ENCODE measurements around the gene GRID1.

The GRID1 gene

GRCh38 chr10:86373251-86373650 is 6.7 kb upstream of the GRID1 start:
- H3K4me3 Mint-ChIP-seq = no peak overlapping the region
- peaks cover 84% of the 10 kb centered on the region for H3K27me3 Mint-ChIP-seq (ENCODE audit: low read depth, poor library complexity)
- peaks cover 4% of the 10 kb centered on the region for H3K4me1 Mint-ChIP-seq
- no peaks in the 10 kb centered on the region for H3K9me3 Mint-ChIP-seq
- no peak overlapping the region for H3K27ac Mint-ChIP-seq
- no peak for TF ChIP-seq CTCF (IDR thresholded peaks at IDR 0.05)
- DNase-seq = no peak
- no peaks in the 10 kb centered on the region for H3K36me3 Mint-ChIP-seq (ENCODE audit: low read depth)

- no peaks in the 10 kb centered on the region for H3K36me3 Mint-ChIP-seq (ENCODE audit: low read depth)
- no peak overlapping the region for H3K27ac Mint-ChIP-seq
- no peak for TF ChIP-seq CTCF (IDR thresholded peaks at IDR 0.05)
- DNase-seq = no peak
- H3K27me3 Mint-ChIP-seq (ENCODE audit: low read depth, poor library complexity) = peaks cover 84% of the 10 kb centered on the region
- H3K4me1 Mint-ChIP-seq = no peaks in the 10 kb centered on the region
- H3K4me3 Mint-ChIP-seq = no peak overlapping the region
- no peaks in the 10 kb centered on the region for H3K9me3 Mint-ChIP-seq
Observed at GRCh38 chr10:86372784-86373239, 6.2 kb upstream of the GRID1 start.

GRCh38 chr10:86372119-86372783 is 5.7 kb upstream of the GRID1 start:
- Mint-ChIP-seq H3K36me3 (ENCODE audit: low read depth) (no peaks in the 10 kb centered on the region), H3K4me1 (no peaks in the 10 kb centered on the region), H3K27me3 (ENCODE audit: low read depth, poor library complexity) (peaks cover 88% of the 10 kb centered on the region), H3K27ac (no peak overlapping the region), H3K9me3 (no peaks in the 10 kb centered on the region), H3K4me3 (no peak overlapping the region)
- TF ChIP-seq CTCF (IDR thresholded peaks at IDR 0.05) = no peak
- no peak for DNase-seq

GRCh38 chr10:86371691-86372090 is 5.1 kb upstream of the GRID1 start:
- H3K4me1 Mint-ChIP-seq = no peaks in the 10 kb centered on the region
- no peak for TF ChIP-seq CTCF (IDR thresholded peaks at IDR 0.05)
- DNase-seq = no peak
- H3K27ac Mint-ChIP-seq = no peak overlapping the region
- no peaks in the 10 kb centered on the region for H3K9me3 Mint-ChIP-seq
- H3K36me3 Mint-ChIP-seq (ENCODE audit: low read depth) = no peaks in the 10 kb centered on the region
- H3K4me3 Mint-ChIP-seq = no peak overlapping the region
- H3K27me3 Mint-ChIP-seq (ENCODE audit: low read depth, poor library complexity) = peaks cover 86% of the 10 kb centered on the region

GRCh38 chr10:86371116-86371515 is 4.5 kb upstream of the GRID1 start:
- Mint-ChIP-seq H3K27me3 (ENCODE audit: low read depth, poor library complexity) (peaks cover 81% of the 10 kb centered on the region), H3K36me3 (ENCODE audit: low read depth) (no peaks in the 10 kb centered on the region), H3K4me1 (no peaks in the 10 kb centered on the region), H3K4me3 (no peak overlapping the region), H3K27ac (no peak overlapping the region), H3K9me3 (no peaks in the 10 kb centered on the region)
- DNase-seq = no peak
- no peak for TF ChIP-seq CTCF (IDR thresholded peaks at IDR 0.05)

- H3K36me3 Mint-ChIP-seq (ENCODE audit: low read depth) = no peaks in the 10 kb centered on the region
- peaks cover 81% of the 10 kb centered on the region for H3K27me3 Mint-ChIP-seq (ENCODE audit: low read depth, poor library complexity)
- H3K27ac Mint-ChIP-seq = no peak overlapping the region
- H3K4me1 Mint-ChIP-seq = peaks cover 7% of the 10 kb centered on the region
- H3K9me3 Mint-ChIP-seq = no peaks in the 10 kb centered on the region
- no peak overlapping the region for H3K4me3 Mint-ChIP-seq
- TF ChIP-seq CTCF (IDR thresholded peaks at IDR 0.05) = no peak
- DNase-seq = no peak
Observed at GRCh38 chr10:86370006-86370585, 3.5 kb upstream of the GRID1 start.

Data from nephron progenitor cell (in vitro differentiated cells).